IMR-90 (cell line): ENCODE data around the gene ANKRD63. TPM values are rescaled to one million over a fixed set of nuclear protein-coding genes. Genes with fewer than 3 reads are reported as not detected.

Experiments used
- ATAC-seq: fragments of 200-7000 bp; cut with Tn5 transposase; 2 replicates; pipeline ENCODE4 v1.9.1; 2020; ENCODE audit warnings: low read depth, mild to moderate bottlenecking, moderate library complexity
- BruUV-seq: library from RNA; stranded (reverse); fragments of 400-500 nt; replicated peaks from 2 replicates; lab custom pipeline; 2021; lab: Mats Ljungman, UMichigan
- CTCF ChIA-PET: fragments of 300-600 bp; formaldehyde crosslinking; extraction: SDS; loops from one replicate; lab custom pipeline; 2021; ENCODE audit warnings: antibody characterized with exemption; lab: Yijun Ruan, JAX
- POLR2A ChIA-PET: fragments of 300-600 bp; sonication (Branson Sonifier 250); formaldehyde crosslinking; loops from one replicate; lab custom pipeline; 2022; ENCODE audit warnings: antibody characterized with exemption; ENCODE audit not compliant: unreplicated experiment; lab: Charles Lee
- DNase-seq: peaks from one replicate; pipeline ENCODE4 v3.0.0; 2013
- H2AFZ ChIP-seq: replicated peaks from 2 replicates; pipeline ENCODE3; 2013; ENCODE audit warnings: low read length, mild to moderate bottlenecking; ENCODE audit not compliant: poor library complexity
- H2AK5ac ChIP-seq: 2 replicates; pipeline ENCODE4 v1.6.1; 2013; ENCODE audit warnings: low read depth, low read length, inconsistent platforms
- H2AK9ac ChIP-seq: replicated peaks from 2 replicates; pipeline ENCODE3; 2013; ENCODE audit warnings: mild to moderate bottlenecking, low read depth, low read length, moderate library complexity; ENCODE audit not compliant: poor library complexity
- H2BK120ac ChIP-seq: 2 replicates; pipeline ENCODE4 v1.6.1; 2013; ENCODE audit warnings: low read depth, low read length, inconsistent platforms
- H2BK15ac ChIP-seq: 3 replicates; pipeline ENCODE4 v1.6.1; 2013; ENCODE audit warnings: low read depth, low read length, inconsistent platforms
- H2BK20ac ChIP-seq: 2 replicates; pipeline ENCODE4 v1.6.1; 2013; ENCODE audit warnings: low read depth, mild to moderate bottlenecking, inconsistent platforms, low read length, moderate library complexity
- H2BK5ac ChIP-seq: 2 replicates; pipeline ENCODE4 v1.6.1; 2013; ENCODE audit warnings: mild to moderate bottlenecking, low read depth, low read length, inconsistent platforms; ENCODE audit not compliant: poor library complexity, severe bottlenecking
- H3K14ac ChIP-seq: replicated peaks from 2 replicates; pipeline ENCODE4 v1.6.1; 2013; ENCODE audit warnings: low read depth, low read length, inconsistent platforms
- H3K18ac ChIP-seq: 2 replicates; pipeline ENCODE4 v1.6.1; 2013; ENCODE audit warnings: low read depth, low read length, control low read depth
- H3K23ac ChIP-seq: 2 replicates; pipeline ENCODE4 v1.6.1; 2013; ENCODE audit warnings: low read depth, low read length, inconsistent platforms
- H3K27ac ChIP-seq: 2 replicates; pipeline ENCODE4 v1.5.1; 2013; ENCODE audit warnings: mild to moderate bottlenecking, control low read depth, low read length; ENCODE audit not compliant: insufficient read depth
- H3K27me3 ChIP-seq: 2 replicates; pipeline ENCODE4 v1.6.1; 2013; ENCODE audit warnings: low read length; ENCODE audit not compliant: control insufficient read depth, insufficient read depth
- H3K36me3 ChIP-seq: 2 replicates; pipeline ENCODE4 v1.6.1; 2013; ENCODE audit warnings: low read length, mixed read lengths; ENCODE audit not compliant: control insufficient read depth, insufficient read depth
- H3K4ac ChIP-seq: 2 replicates; pipeline ENCODE4 v1.6.1; 2013; ENCODE audit warnings: low read depth, low read length, inconsistent platforms
- H3K4me1 ChIP-seq: 2 replicates; pipeline ENCODE4 v1.6.1; 2013; ENCODE audit warnings: low read length, mixed read lengths; ENCODE audit not compliant: control insufficient read depth, insufficient read depth
- H3K4me2 ChIP-seq: 2 replicates; pipeline ENCODE4 v1.6.1; 2013; ENCODE audit warnings: low read depth, mild to moderate bottlenecking, control low read depth, low read length, moderate library complexity
- H3K4me3 ChIP-seq: 2 replicates; pipeline ENCODE4 v1.5.1; 2013; ENCODE audit warnings: low read depth, mild to moderate bottlenecking, control low read depth, low read length, moderate library complexity; ENCODE audit not compliant: insufficient read depth
- H3K56ac ChIP-seq: 2 replicates; pipeline ENCODE4 v1.6.1; 2013; ENCODE audit warnings: low read length, inconsistent platforms; ENCODE audit not compliant: insufficient read depth; ENCODE audit errors: extremely low read depth
- H3K79me1 ChIP-seq, 2 experiments: 2 replicates each; pipeline ENCODE4 v1.6.1; 2013; ENCODE audit warnings: low read length in 2 of 2, inconsistent platforms in 1 of 2, low read depth in 1 of 2
- H3K9ac ChIP-seq: 2 replicates; pipeline ENCODE4 v1.6.1; 2013; ENCODE audit warnings: low read depth, low read length, control low read depth
- H3K9me1 ChIP-seq: 2 replicates; pipeline ENCODE4 v1.6.1; 2013; ENCODE audit warnings: low read length, inconsistent platforms; ENCODE audit not compliant: insufficient read depth
- H3K9me3 ChIP-seq: 2 replicates; pipeline ENCODE4 v1.6.1; 2013; ENCODE audit warnings: low read length; ENCODE audit not compliant: control insufficient read depth, insufficient read depth
- H4K20me1 ChIP-seq: 2 replicates; pipeline ENCODE4 v1.6.1; 2013; ENCODE audit warnings: low read length, inconsistent platforms; ENCODE audit not compliant: insufficient read depth
- H4K5ac ChIP-seq: 2 replicates; pipeline ENCODE4 v1.6.1; 2013; ENCODE audit warnings: mild to moderate bottlenecking, low read depth, low read length, control low read depth
- H4K8ac ChIP-seq, 2 experiments: 2 replicates each; pipeline ENCODE4 v1.6.1; 2013; ENCODE audit warnings: low read depth in 2 of 2, low read length in 2 of 2, control low read depth in 1 of 2, inconsistent platforms in 1 of 2
- H4K91ac ChIP-seq: 2 replicates; pipeline ENCODE4 v1.6.1; 2013; ENCODE audit warnings: low read depth, low read length, inconsistent platforms; ENCODE audit not compliant: insufficient read depth
- BHLHE40 ChIP-seq: fragments of 150-350 bp; IDR thresholded peaks from 2 replicates; pipeline ENCODE4 v1.6.1; 2016; ENCODE audit warnings: mild to moderate bottlenecking, low read depth, low read length
- CEBPB ChIP-seq: IDR thresholded peaks from 2 replicates; pipeline ENCODE4 v1.6.1; 2012; ENCODE audit warnings: low read depth, low read length, improper control_type of control experiment
- CHD1 ChIP-seq: IDR thresholded peaks from 2 replicates; pipeline ENCODE4 v1.6.1; 2012; ENCODE audit warnings: low read depth, low read length, improper control_type of control experiment
- FOS ChIP-seq: fragments of 150-350 bp; IDR thresholded peaks from 2 replicates; pipeline ENCODE4 v1.6.1; 2016; ENCODE audit warnings: low read depth, low read length
- MAFK ChIP-seq: IDR thresholded peaks from 2 replicates; pipeline ENCODE4 v1.6.1; 2012; ENCODE audit warnings: low read depth, low read length, improper control_type of control experiment
- MAZ ChIP-seq: IDR thresholded peaks from 2 replicates; pipeline ENCODE4 v1.6.1; 2012; ENCODE audit warnings: low read depth, mild to moderate bottlenecking, low read length, improper control_type of control experiment, moderate library complexity, borderline replicate concordance
- MXI1 ChIP-seq: IDR thresholded peaks from 2 replicates; pipeline ENCODE4 v1.6.1; 2012; ENCODE audit warnings: low read depth, mild to moderate bottlenecking, low read length, moderate library complexity, borderline replicate concordance
- NFE2L2 ChIP-seq: fragments of 150-350 bp; IDR thresholded peaks from 2 replicates; pipeline ENCODE4 v1.6.1; 2016; ENCODE audit warnings: low read depth, mild to moderate bottlenecking, low read length
- RAD21 ChIP-seq: IDR thresholded peaks from 2 replicates; pipeline ENCODE4 v1.6.1; 2012; ENCODE audit warnings: low read length, improper control_type of control experiment
- RCOR1 ChIP-seq: IDR thresholded peaks from 2 replicates; pipeline ENCODE4 v1.6.1; 2012; ENCODE audit warnings: mild to moderate bottlenecking, low read length, improper control_type of control experiment; ENCODE audit not compliant: insufficient replicate concordance
- RFX5 ChIP-seq: IDR thresholded peaks from 2 replicates; pipeline ENCODE4 v1.8.0; 2012; ENCODE audit warnings: low read depth, mild to moderate bottlenecking, low read length, moderate library complexity
- SMC3 ChIP-seq: fragments of 150-350 bp; IDR thresholded peaks from 2 replicates; pipeline ENCODE4 v1.6.1; 2016; ENCODE audit warnings: low read depth, mild to moderate bottlenecking, antibody characterized with exemption, low read length, moderate library complexity
- WGBS, 2 experiments: methylation state at CpG; one replicate each; pipeline versions ENCODE4 v1.1.5 to v1.1.7; 2013; ENCODE audit warnings: missing lambda C conversion rate in 2 of 2; ENCODE audit not compliant: insufficient read length in 1 of 2; ENCODE audit errors: extremely low coverage in 2 of 2; 5-methylcytosine and 5-hydroxymethylcytosine counted together
- dilution Hi-C: fragments of 300-500 bp; cut with HindIII; formaldehyde crosslinking; loops from one replicate; pipeline ENCODE4 v1.14.3; 2018; ENCODE audit warnings: low sequenced_read_pairs; ENCODE audit not compliant: unreplicated experiment
- in situ Hi-C: fragments of 300-500 bp; cut with MboI; formaldehyde crosslinking; loops from 3 replicates; pipeline ENCODE4 v1.14.3; 2019; ENCODE audit warnings: low sequenced_read_pairs, inconsistent platforms, mixed read lengths
- intact Hi-C: fragments of 100-400 bp; cut with micrococcal nuclease; formaldehyde crosslinking; loops from 2 replicates; pipeline ENCODE4 v1.10.0; 2022
- polyA plus RNA-seq, 3 experiments: library from polyadenylated mRNA; depleted of rRNA; stranded (reverse); fragments of >200 nt; gene quantifications; 2 replicates each; pipeline ENCODE4 v1.2.3, GENCODE V29; 2012; ENCODE audit warnings: low replicate concordance in 1 of 3
- total RNA-seq: library from RNA; depleted of rRNA; stranded (reverse); fragments of >200 nt; gene quantifications from 2 replicates; pipeline ENCODE4 v1.2.3, GENCODE V29; 2012
- TF ChIP-seq, protein P1 (sequence below): fragments of 150-350 bp; IDR thresholded peaks from 2 replicates; pipeline ENCODE4 v1.6.1; 2016; ENCODE audit warnings: low read depth, mild to moderate bottlenecking, low read length, moderate library complexity, borderline replicate concordance
- TF ChIP-seq, protein P2 (sequence below): fragments of 150-350 bp; IDR thresholded peaks from 2 replicates; pipeline ENCODE4 v1.6.1; 2017; ENCODE audit warnings: mild to moderate bottlenecking, antibody characterized with exemption, low read length, low read depth

The ANKRD63 gene
- total and polyA plus RNA-seq, 2 of the 4 experiments (the other 2 are of a cell fraction): not detected

DNA sequence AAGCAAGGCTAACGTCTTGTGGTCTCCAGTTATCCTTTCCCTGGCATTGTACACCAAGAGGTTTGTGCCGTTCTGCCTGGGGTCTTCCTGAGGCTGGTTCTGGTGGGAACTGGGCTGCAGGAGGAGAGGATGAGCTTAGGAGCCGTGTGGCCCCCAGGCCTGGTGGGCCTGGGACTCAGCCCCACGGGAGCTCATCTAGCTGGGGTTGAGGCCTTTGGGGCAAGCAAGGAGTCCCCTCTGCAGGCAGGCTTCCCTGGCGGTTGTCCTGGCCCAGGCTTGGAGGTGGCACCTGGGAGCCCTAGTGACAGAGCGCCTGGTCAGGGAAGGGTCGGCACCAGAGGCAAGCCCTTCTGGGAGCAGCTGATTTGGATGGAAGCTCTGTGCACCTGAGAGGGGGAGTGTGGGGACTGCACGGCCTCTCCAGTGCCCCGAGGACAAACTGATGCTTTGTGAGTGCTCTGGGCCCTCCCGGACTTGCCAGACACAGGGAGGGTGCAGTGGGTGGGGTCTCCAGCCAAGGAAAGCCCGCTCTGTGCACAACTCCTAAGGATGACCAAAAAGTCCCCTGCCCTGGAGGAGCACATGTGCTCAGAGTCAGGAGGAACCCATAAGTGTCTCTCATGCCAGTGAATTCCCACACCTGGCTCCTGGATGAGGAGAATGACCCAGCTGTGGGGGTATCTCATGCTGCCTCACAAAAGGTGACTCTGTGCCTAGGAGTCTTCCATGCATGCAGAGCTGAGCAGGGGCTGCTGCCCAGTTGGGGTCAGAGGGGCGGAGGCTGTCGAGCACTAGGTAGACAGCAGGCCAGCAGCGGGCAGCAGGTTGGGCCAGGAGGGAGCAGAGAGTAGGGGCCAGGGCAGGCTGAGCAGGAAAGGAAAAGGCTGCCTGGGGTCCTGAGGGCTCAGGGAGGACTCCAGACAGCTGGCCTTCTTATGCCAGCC, 41.3 kb downstream of the ANKRD63 start:
- Histone ChIP-seq H3K4ac (no peak overlapping the region), H2BK120ac (no peak overlapping the region), H4K91ac (no peak overlapping the region), H4K20me1 (no peaks in the 10 kb centered on the region), H2BK15ac (no peak overlapping the region), H4K8ac (no peak overlapping the region), H3K56ac (no peak overlapping the region), H3K27ac (no peak overlapping the region), H3K36me3 (no peaks in the 10 kb centered on the region), H2BK20ac (no peak overlapping the region), H3K14ac (no peak overlapping the region), H2AFZ (no peak overlapping the region), H3K79me1 (no peaks in the 10 kb centered on the region), H4K5ac (no peak overlapping the region), H3K27me3 (peaks cover 26% of the 10 kb centered on the region; the same call in 1 of the 2 replicates), H2AK5ac (no peak overlapping the region), H3K18ac (no peak overlapping the region), H3K9me3 (no peaks in the 10 kb centered on the region), H2AK9ac (no peak overlapping the region), H2BK5ac (no peak overlapping the region), H3K23ac (no peak overlapping the region), H3K4me1 (peaks cover 3% of the 10 kb centered on the region; the same call in 1 of the 2 replicates), H3K9me1 (no peaks in the 10 kb centered on the region), H3K4me3 (no peak overlapping the region), H3K9ac (no peak overlapping the region), H3K4me2 (no peak overlapping the region)
- DNase-seq (no peak), ATAC-seq (no peak)
- BruUV-seq: no TSS peak
- dilution Hi-C loops: no loop called here
- CTCF ChIA-PET: no interaction called here
- POLR2A ChIA-PET: no interaction called here
- intact Hi-C loops: no loop called here
- in situ Hi-C loops: no loop called here
- 88% methylated on average over 6 of the region's 14 CpGs; no CpG with 5 or more reads in 1 of the 2 experiments for WGBS, 2 experiments
- TF ChIP-seq RAD21 (no peak), MAZ (no peak), CEBPB (no peak), SMC3 (no peak), BHLHE40 (no peak), MAFK (no peak), FOS (no peak), RCOR1 (no peak), MXI1 (no peak), NFE2L2 (no peak), RFX5 (no peak), CHD1 (no peak)
- TF ChIP-seq, protein P1, sequence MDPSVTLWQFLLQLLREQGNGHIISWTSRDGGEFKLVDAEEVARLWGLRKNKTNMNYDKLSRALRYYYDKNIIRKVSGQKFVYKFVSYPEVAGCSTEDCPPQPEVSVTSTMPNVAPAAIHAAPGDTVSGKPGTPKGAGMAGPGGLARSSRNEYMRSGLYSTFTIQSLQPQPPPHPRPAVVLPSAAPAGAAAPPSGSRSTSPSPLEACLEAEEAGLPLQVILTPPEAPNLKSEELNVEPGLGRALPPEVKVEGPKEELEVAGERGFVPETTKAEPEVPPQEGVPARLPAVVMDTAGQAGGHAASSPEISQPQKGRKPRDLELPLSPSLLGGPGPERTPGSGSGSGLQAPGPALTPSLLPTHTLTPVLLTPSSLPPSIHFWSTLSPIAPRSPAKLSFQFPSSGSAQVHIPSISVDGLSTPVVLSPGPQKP: no peak
- TF ChIP-seq, protein P2, sequence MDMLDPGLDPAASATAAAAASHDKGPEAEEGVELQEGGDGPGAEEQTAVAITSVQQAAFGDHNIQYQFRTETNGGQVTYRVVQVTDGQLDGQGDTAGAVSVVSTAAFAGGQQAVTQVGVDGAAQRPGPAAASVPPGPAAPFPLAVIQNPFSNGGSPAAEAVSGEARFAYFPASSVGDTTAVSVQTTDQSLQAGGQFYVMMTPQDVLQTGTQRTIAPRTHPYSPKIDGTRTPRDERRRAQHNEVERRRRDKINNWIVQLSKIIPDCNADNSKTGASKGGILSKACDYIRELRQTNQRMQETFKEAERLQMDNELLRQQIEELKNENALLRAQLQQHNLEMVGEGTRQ: no peak
